Stimulated activated naive CD8-positive, alpha-beta T cell treated with anti-CD3 and anti-CD28 coated beads, Interleukin-15, Interleukin-2, amounts not matched to agents 100 ng/mL and 50 ng/mL, for 24 hours (primary cell): ENCODE data around the gene MGMT.

Experiments used
- H3K27ac Mint-ChIP-seq: one replicate; pipeline ENCODE4 v1.8.0; 2021; ENCODE audit warnings: mild to moderate bottlenecking, mixed read lengths
- H3K27me3 Mint-ChIP-seq: one replicate; pipeline ENCODE4 v1.8.0; 2021; ENCODE audit warnings: mixed read lengths
- H3K36me3 Mint-ChIP-seq: one replicate; pipeline ENCODE4 v1.8.0; 2021; ENCODE audit warnings: low read depth, mixed read lengths
- H3K4me1 Mint-ChIP-seq: one replicate; pipeline ENCODE4 v1.8.0; 2021; ENCODE audit warnings: low read depth, mixed read lengths
- H3K4me3 Mint-ChIP-seq: one replicate; pipeline ENCODE4 v1.8.0; 2021; ENCODE audit warnings: mild to moderate bottlenecking, mixed read lengths
- H3K9me3 Mint-ChIP-seq: one replicate; pipeline ENCODE4 v1.8.0; 2021; ENCODE audit warnings: mixed read lengths

Gene MGMT

DNA sequence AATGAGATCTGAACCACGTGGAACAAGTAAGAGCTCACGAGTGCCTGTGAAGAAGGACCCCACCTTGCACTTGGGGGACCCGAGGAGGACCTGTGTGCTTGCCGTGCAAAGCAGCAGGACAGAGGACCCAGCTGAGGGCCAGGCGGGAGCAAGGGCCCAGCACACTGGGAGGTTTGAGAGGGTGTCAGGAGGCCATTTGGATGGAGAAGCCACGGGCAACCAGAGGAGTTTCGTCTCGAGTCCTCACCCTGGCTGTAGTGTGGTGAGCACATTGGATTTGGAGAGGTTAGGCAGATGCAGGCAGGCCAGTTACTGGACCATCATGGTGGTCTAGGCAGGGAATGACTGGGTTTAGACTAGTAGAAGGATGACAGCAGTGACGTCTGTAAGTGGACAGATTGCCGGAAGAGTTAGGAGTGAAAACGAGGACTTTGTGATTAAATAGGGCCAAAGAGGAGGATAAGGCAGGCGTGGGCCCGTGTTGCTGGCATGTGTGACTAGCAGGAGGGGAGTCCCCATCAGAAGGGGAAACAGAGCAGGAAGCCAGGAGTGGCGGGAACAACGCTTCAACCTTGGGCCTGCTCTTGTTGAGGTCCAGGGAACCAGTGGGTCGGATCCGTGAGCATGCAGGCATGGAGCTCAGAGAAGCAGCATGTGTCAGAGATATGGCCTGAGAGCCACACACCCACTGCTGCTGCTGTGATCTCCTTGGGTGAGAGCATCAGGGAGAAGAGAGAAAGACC lies 208.2 kb downstream of the MGMT start:
- Mint-ChIP-seq H3K36me3 (peaks cover 48% of the 10 kb centered on the region), H3K9me3 (peaks cover 12% of the 10 kb centered on the region), H3K4me3 (no peak overlapping the region), H3K27ac (no peak overlapping the region), H3K27me3 (no peaks in the 10 kb centered on the region), H3K4me1 (no peaks in the 10 kb centered on the region)

GRCh38 chr10:129676014-129676413 lies 209.0 kb downstream of the MGMT start:
- Mint-ChIP-seq H3K9me3 (peaks cover 12% of the 10 kb centered on the region), H3K4me1 (peaks cover 2% of the 10 kb centered on the region), H3K4me3 (no peak overlapping the region), H3K27me3 (no peaks in the 10 kb centered on the region), H3K27ac (no peak overlapping the region), H3K36me3 (peaks cover 46% of the 10 kb centered on the region)

- Mint-ChIP-seq H3K27me3 (no peaks in the 10 kb centered on the region), H3K4me1 (peaks cover 3% of the 10 kb centered on the region), H3K9me3 (peaks cover 13% of the 10 kb centered on the region), H3K36me3 (peaks cover 44% of the 10 kb centered on the region), H3K27ac (no peak overlapping the region), H3K4me3 (no peak overlapping the region)
Observed at GRCh38 chr10:129677377-129677927, 210.4 kb downstream of the MGMT start.

DNA sequence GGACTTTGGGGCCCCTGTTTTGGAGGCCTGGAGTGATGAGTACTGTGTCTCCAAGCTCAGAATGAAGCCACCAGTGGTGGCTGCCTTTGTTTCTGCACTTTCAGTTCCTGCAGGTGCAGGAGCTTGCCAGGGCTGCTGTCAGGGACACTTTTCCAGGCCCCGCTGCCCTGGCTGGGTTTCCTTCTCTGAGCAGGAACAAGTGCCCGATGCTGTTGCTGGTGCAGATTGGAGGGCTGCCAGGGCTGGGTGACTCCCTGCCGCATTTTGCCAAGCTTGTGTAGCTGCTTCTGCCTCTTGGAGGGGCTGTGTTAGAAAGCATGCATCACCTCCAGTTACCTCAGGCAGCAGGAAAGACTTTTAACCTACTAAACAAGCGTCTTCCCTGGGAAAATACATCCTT lies 211.1 kb downstream of the MGMT start:
- H3K9me3 Mint-ChIP-seq = peaks cover 9% of the 10 kb centered on the region
- H3K4me1 Mint-ChIP-seq = peaks cover 3% of the 10 kb centered on the region
- H3K36me3 Mint-ChIP-seq = peaks cover 38% of the 10 kb centered on the region
- H3K4me3 Mint-ChIP-seq = no peak overlapping the region
- H3K27ac Mint-ChIP-seq = no peak overlapping the region
- H3K27me3 Mint-ChIP-seq = no peaks in the 10 kb centered on the region

DNA sequence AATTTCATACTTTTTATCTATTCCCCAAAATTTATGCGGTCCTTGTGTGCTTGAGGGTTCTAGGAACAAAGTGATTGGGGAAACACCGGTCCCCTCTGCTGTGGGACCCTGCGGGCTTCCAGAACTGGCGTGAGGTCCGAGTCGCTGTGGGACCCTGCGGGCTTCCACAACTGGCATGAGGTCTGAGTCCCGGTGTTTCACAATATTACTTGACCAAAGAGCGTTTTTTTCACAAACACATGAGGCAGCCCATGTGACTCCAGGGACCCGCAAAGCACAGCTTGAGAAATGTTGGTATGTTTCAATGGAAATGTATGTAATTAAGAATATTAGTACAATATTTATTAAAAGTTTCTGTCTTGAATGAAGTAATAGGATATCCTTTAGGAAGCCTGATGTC lies 212.2 kb downstream of the MGMT start:
- peaks cover 3% of the 10 kb centered on the region for H3K4me1 Mint-ChIP-seq
- no peaks in the 10 kb centered on the region for H3K27me3 Mint-ChIP-seq
- H3K9me3 Mint-ChIP-seq = peaks cover 9% of the 10 kb centered on the region
- no peak overlapping the region for H3K4me3 Mint-ChIP-seq
- peaks cover 36% of the 10 kb centered on the region for H3K36me3 Mint-ChIP-seq
- H3K27ac Mint-ChIP-seq = no peak overlapping the region

- H3K36me3 Mint-ChIP-seq = peaks cover 25% of the 10 kb centered on the region
- H3K27ac Mint-ChIP-seq = peak overlapping the region; percentile 52
- H3K9me3 Mint-ChIP-seq = peaks cover 9% of the 10 kb centered on the region
- no peak overlapping the region for H3K4me3 Mint-ChIP-seq
- H3K27me3 Mint-ChIP-seq = no peaks in the 10 kb centered on the region
- H3K4me1 Mint-ChIP-seq = peaks cover 3% of the 10 kb centered on the region
Observed at GRCh38 chr10:129680661-129681344, 213.8 kb downstream of the MGMT start.

GRCh38 chr10:129681856-129682255 lies 214.8 kb downstream of the MGMT start:
- Mint-ChIP-seq H3K27me3 (no peaks in the 10 kb centered on the region), H3K4me3 (no peak overlapping the region), H3K36me3 (peaks cover 27% of the 10 kb centered on the region), H3K4me1 (peaks cover 3% of the 10 kb centered on the region), H3K9me3 (peaks cover 9% of the 10 kb centered on the region), H3K27ac (no peak overlapping the region)

GRCh38 chr10:129683519-129683918 lies 216.5 kb downstream of the MGMT start:
- no peaks in the 10 kb centered on the region for H3K27me3 Mint-ChIP-seq
- peaks cover 3% of the 10 kb centered on the region for H3K4me1 Mint-ChIP-seq
- peaks cover 28% of the 10 kb centered on the region for H3K36me3 Mint-ChIP-seq
- H3K4me3 Mint-ChIP-seq = no peak overlapping the region
- H3K27ac Mint-ChIP-seq = no peak overlapping the region
- peaks cover 9% of the 10 kb centered on the region for H3K9me3 Mint-ChIP-seq

GRCh38 chr10:129683920-129684319 lies 216.9 kb downstream of the MGMT start:
- Mint-ChIP-seq H3K27ac (no peak overlapping the region), H3K4me1 (peaks cover 3% of the 10 kb centered on the region), H3K36me3 (peaks cover 27% of the 10 kb centered on the region)

GRCh38 chr10:129685271-129685670 lies 218.2 kb downstream of the MGMT start:
- Mint-ChIP-seq H3K27ac (no peak overlapping the region), H3K4me1 (peaks cover 3% of the 10 kb centered on the region), H3K4me3 (no peak overlapping the region), H3K27me3 (no peaks in the 10 kb centered on the region), H3K9me3 (peaks cover 4% of the 10 kb centered on the region), H3K36me3 (peaks cover 20% of the 10 kb centered on the region)

More at GRCh38 chr10:129683920-129684319, 216.9 kb downstream of the MGMT start:
- no peaks in the 10 kb centered on the region for H3K27me3 Mint-ChIP-seq
- peaks cover 9% of the 10 kb centered on the region for H3K9me3 Mint-ChIP-seq
- H3K4me3 Mint-ChIP-seq = no peak overlapping the region

DNA sequence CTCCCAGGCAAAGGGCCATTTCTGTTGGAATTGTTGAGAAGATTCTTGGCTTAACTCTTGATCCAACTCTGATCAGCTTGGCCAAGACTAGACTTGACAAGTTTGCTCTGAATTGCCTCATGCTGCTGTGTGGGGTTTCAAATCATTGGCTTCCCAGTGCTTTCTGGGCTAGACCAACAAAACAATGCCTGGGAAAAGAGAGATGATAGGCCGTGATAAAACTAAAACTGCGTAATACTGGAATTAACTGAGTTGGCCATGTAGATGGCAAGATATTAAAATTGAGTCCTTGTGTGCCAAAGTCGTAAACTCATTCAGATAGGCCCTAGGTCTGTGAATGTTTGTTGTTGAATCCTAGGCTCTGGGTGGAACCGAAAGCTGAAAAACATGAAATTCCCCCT lies 222.6 kb downstream of the MGMT start:
- Mint-ChIP-seq H3K9me3 (no peaks in the 10 kb centered on the region), H3K27ac (no peak overlapping the region), H3K27me3 (no peaks in the 10 kb centered on the region)

DNA sequence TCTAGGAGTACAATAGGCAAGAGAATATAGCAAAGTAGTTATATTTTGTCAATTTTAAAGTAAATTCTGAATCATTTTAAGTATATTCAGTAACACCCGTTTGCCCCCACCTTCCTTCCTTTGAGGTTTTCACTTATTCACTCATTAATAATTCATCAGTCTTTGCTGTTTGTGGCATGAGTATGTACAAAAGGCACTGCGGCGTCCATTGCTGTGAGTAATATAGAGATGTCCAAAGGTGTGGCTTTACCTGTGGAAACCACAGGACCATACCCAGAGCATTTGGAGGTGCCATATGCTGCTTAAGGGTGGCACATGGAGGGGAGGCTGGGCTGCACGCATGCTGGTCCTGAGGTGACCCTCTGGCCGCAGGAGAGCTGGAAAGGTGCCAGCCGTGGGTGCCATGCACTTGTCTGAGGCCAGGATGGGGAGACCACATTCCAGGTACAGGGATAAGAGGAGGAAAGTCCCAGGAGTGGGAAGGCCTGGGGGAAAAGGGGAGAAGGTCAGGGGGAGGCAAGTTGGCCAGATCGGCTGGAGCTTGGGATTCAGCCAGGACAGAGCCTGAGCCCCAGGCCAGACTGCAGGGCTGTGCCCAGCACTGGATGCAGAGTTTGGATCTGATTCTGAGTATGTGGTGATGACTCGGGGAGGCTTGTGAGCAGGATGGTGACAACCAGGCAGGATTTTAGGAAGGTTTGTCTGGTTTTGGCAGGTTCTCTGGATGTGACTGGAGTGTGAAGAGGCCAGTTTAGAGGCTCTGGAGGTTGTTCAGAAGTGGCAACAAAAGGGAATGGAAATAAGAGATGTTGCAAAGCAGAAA lies 223.4 kb downstream of the MGMT start:
- Mint-ChIP-seq H3K9me3 (no peaks in the 10 kb centered on the region), H3K4me3 (no peak overlapping the region), H3K36me3 (peaks cover 6% of the 10 kb centered on the region), H3K4me1 (no peaks in the 10 kb centered on the region), H3K27me3 (no peaks in the 10 kb centered on the region), H3K27ac (no peak overlapping the region)

More for the DNA sequence above, 222.6 kb downstream of the MGMT start:
- H3K36me3 Mint-ChIP-seq = peaks cover 6% of the 10 kb centered on the region
- H3K4me1 Mint-ChIP-seq = no peaks in the 10 kb centered on the region
- H3K4me3 Mint-ChIP-seq = no peak overlapping the region

DNA sequence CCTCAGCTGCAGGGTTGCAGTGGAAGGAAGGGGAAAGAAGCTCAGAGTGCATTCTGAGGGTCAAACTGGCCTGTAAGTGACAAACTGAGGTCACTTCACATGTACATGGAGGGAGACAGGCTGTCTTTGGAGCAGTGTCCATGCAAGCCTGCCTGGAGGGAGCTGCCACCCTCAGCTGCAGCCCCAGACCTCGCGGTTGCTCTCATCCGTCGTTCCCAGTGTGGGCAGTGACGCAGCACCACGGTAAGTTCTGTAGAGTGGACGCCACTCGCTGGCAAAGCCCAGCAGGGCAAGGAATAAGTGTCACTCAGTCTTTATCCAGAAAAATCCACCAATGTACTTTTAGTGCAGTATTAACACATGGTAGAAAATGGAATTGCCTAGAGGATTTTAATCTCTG lies 225.7 kb downstream of the MGMT start:
- no peaks in the 10 kb centered on the region for H3K27me3 Mint-ChIP-seq
- no peaks in the 10 kb centered on the region for H3K4me1 Mint-ChIP-seq
- no peak overlapping the region for H3K27ac Mint-ChIP-seq
- no peaks in the 10 kb centered on the region for H3K9me3 Mint-ChIP-seq
- H3K4me3 Mint-ChIP-seq = no peak overlapping the region
- H3K36me3 Mint-ChIP-seq = no peaks in the 10 kb centered on the region

- H3K4me1 Mint-ChIP-seq = no peaks in the 10 kb centered on the region
- no peak overlapping the region for H3K4me3 Mint-ChIP-seq
- no peaks in the 10 kb centered on the region for H3K27me3 Mint-ChIP-seq
- H3K9me3 Mint-ChIP-seq = no peaks in the 10 kb centered on the region
- no peak overlapping the region for H3K27ac Mint-ChIP-seq
- H3K36me3 Mint-ChIP-seq = no peaks in the 10 kb centered on the region
Observed at GRCh38 chr10:129693382-129693781, 226.3 kb downstream of the MGMT start.

- H3K4me3 Mint-ChIP-seq = no peak overlapping the region
- no peak overlapping the region for H3K27ac Mint-ChIP-seq
- H3K27me3 Mint-ChIP-seq = no peaks in the 10 kb centered on the region
- H3K4me1 Mint-ChIP-seq = no peaks in the 10 kb centered on the region
- H3K36me3 Mint-ChIP-seq = no peaks in the 10 kb centered on the region
- H3K9me3 Mint-ChIP-seq = no peaks in the 10 kb centered on the region
Observed at GRCh38 chr10:129694184-129694583, 227.1 kb downstream of the MGMT start.
